CD14-positive monocyte (primary cell): ENCODE measurements around the gene HSCB. TPM values are rescaled to one million over a fixed set of nuclear protein-coding genes. Genes with fewer than 3 reads are reported as not detected.

Experiments used
- DNase-seq, 3 donors: peaks; one replicate each; pipeline ENCODE4 v3.0.0-alpha.2; 2011 to 2022
- H2AFZ ChIP-seq: 2 replicates; pipeline ENCODE4 v1.6.0; 2012; ENCODE audit warnings: mild to moderate bottlenecking, low read depth, low read length, inconsistent platforms; ENCODE audit not compliant: insufficient read depth, poor library complexity, severe bottlenecking
- H3K27ac ChIP-seq, 2 donors: 1 replicate in 1 of 2; 2 replicates in 1 of 2; pipeline ENCODE4 v1.5.1; 2012 to 2013; ENCODE audit warnings: low read length in 2 of 2, control low read depth in 1 of 2, inconsistent platforms in 1 of 2, low read depth in 1 of 2, mild to moderate bottlenecking in 1 of 2
- H3K27me3 ChIP-seq, 2 donors: one replicate each; pipeline versions ENCODE4 v1.6.0 to v1.6.1; 2011 to 2013; ENCODE audit warnings: low read length in 2 of 2; ENCODE audit not compliant: control insufficient read depth in 2 of 2, insufficient read depth in 2 of 2
- H3K36me3 ChIP-seq, 2 donors: replicated peaks in 1 of 2; 1 replicate in 1 of 2; 2 replicates in 1 of 2; pipeline versions ENCODE4 v1.5.1 to v1.6.1; 2012 to 2013; ENCODE audit warnings: low read length in 2 of 2, control low read depth in 1 of 2, inconsistent platforms in 1 of 2, mild to moderate bottlenecking in 1 of 2; ENCODE audit not compliant: insufficient read depth in 2 of 2, control insufficient read depth in 1 of 2
- H3K4me1 ChIP-seq, 2 donors: 1 replicate in 1 of 2; 2 replicates in 1 of 2; pipeline versions ENCODE4 v1.5.1 to v1.6.1; 2012 to 2013; ENCODE audit warnings: low read length in 2 of 2, control low read depth in 1 of 2, inconsistent platforms in 1 of 2, mild to moderate bottlenecking in 1 of 2, moderate library complexity in 1 of 2; ENCODE audit not compliant: insufficient read depth in 2 of 2, control insufficient read depth in 1 of 2
- H3K4me2 ChIP-seq: replicated peaks from 2 replicates; pipeline ENCODE3; 2012; ENCODE audit warnings: low read length, moderate library complexity, mild to moderate bottlenecking; ENCODE audit not compliant: poor library complexity, severe bottlenecking; ENCODE audit errors: extremely low read depth
- H3K4me3 ChIP-seq, 3 experiments: fragments of 200-600 bp in 1 of 3; sonication (generic) in 1 of 3; replicated peaks in 1 of 3; 1 replicate in 2 of 3; 2 replicates in 1 of 3; pipeline ENCODE4 v1.5.1; 2011 to 2013; ENCODE audit warnings: low read length in 3 of 3, mild to moderate bottlenecking in 3 of 3, control low read depth in 2 of 3, low read depth in 2 of 3, inconsistent platforms in 1 of 3, moderate library complexity in 1 of 3
- H3K79me2 ChIP-seq: 2 replicates; pipeline ENCODE4 v1.6.0; 2012; ENCODE audit warnings: mild to moderate bottlenecking, control low read depth, inconsistent platforms, low read length, moderate library complexity; ENCODE audit not compliant: insufficient read depth
- H3K9ac ChIP-seq: 2 replicates; pipeline ENCODE4 v1.6.0; 2017; ENCODE audit warnings: low read length, mild to moderate bottlenecking; ENCODE audit not compliant: insufficient read depth, poor library complexity, severe bottlenecking
- H3K9me3 ChIP-seq, 2 donors: replicated peaks in 1 of 2; 1 replicate in 1 of 2; 2 replicates in 1 of 2; pipeline versions ENCODE4 v1.5.1 to v1.6.1; 2012 to 2013; ENCODE audit warnings: low read length in 2 of 2, control low read depth in 1 of 2; ENCODE audit not compliant: control insufficient read depth in 1 of 2, insufficient read depth in 1 of 2
- H4K20me1 ChIP-seq: 2 replicates; pipeline ENCODE4 v1.6.0; 2012; ENCODE audit warnings: mild to moderate bottlenecking, low read length, control low read depth, moderate library complexity; ENCODE audit not compliant: insufficient read depth
- H3K27ac Mint-ChIP-seq, 7 donors: one replicate each; pipeline ENCODE4 v1.8.0; 2020; ENCODE audit warnings: mild to moderate bottlenecking in 7 of 7, mixed read lengths in 7 of 7, moderate library complexity in 6 of 7, inconsistent platforms in 2 of 7
- H3K27me3 Mint-ChIP-seq, 3 donors: one replicate each; pipeline ENCODE4 v1.8.0; 2021 to 2022; ENCODE audit warnings: low read depth in 3 of 3, mild to moderate bottlenecking in 3 of 3, mixed read lengths in 3 of 3, moderate library complexity in 3 of 3, inconsistent platforms in 1 of 3
- H3K36me3 Mint-ChIP-seq, 2 donors: one replicate each; pipeline ENCODE4 v1.8.0; 2020; ENCODE audit warnings: mixed read lengths in 2 of 2, inconsistent platforms in 1 of 2, mild to moderate bottlenecking in 1 of 2
- H3K4me1 Mint-ChIP-seq: one replicate; pipeline ENCODE4 v1.8.0; 2020; ENCODE audit warnings: mild to moderate bottlenecking, mixed read lengths
- H3K4me3 Mint-ChIP-seq, 2 donors: one replicate each; pipeline ENCODE4 v1.8.0; 2020; ENCODE audit warnings: mild to moderate bottlenecking in 2 of 2, mixed read lengths in 2 of 2, moderate library complexity in 1 of 2
- H3K9me3 Mint-ChIP-seq, 7 donors: one replicate each; pipeline ENCODE4 v1.8.0; 2020 to 2022; ENCODE audit warnings: mixed read lengths in 7 of 7, mild to moderate bottlenecking in 6 of 7, moderate library complexity in 6 of 7, inconsistent platforms in 2 of 7
- CTCF ChIP-seq: fragments of 200-600 bp; IDR thresholded peaks from one replicate; pipeline ENCODE4 v1.8.0; 2022; ENCODE audit warnings: antibody characterized with exemption, mild to moderate bottlenecking
- WGBS: methylation state at CpG from one replicate; pipeline ENCODE4 v1.1.5; 2013; ENCODE audit warnings: missing lambda C conversion rate; ENCODE audit not compliant: insufficient coverage; 5-methylcytosine and 5-hydroxymethylcytosine counted together
- intact Hi-C, 2 donors: fragments of 100-400 bp; cut with micrococcal nuclease; formaldehyde crosslinking; loops; one replicate each; pipeline versions ENCODE4 v1.15.0 to v1.15.1; 2023
- polyA plus RNA-seq, 3 donors: library from polyadenylated mRNA; depleted of rRNA in 1 of 3; unstranded in 2 of 3; stranded (reverse) in 1 of 3; fragments of 300-500 nt in 2 of 3; fragments of >200 nt in 1 of 3; fragmentation: Illumina TruSeq in 2 of 3; gene quantifications; 1 replicate in 2 of 3; 2 replicates in 1 of 3; pipeline ENCODE4 v1.2.3, GENCODE V29; 2012 to 2021

HSCB gene
- polyA plus RNA-seq, 3 donors, result 10.1 to 13.2 (median 10.3) TPM

- no peak overlapping the region for H3K4me3 Mint-ChIP-seq
- no peak for TF ChIP-seq CTCF
- intact Hi-C loops, result loop anchor here in 1 of 2 donors (10.0 kb wide), 1 partner anchor 55 kb away; no protein-coding TSS in a partner anchor
- peaks cover 16% of the 10 kb centered on the region for H3K4me1 Mint-ChIP-seq
- Histone ChIP-seq H3K27me3 (no peaks in the 10 kb centered on the region), H3K27ac (no peak overlapping the region), H3K4me1 (peaks cover 13 to 17% of the 10 kb centered on the region in 2 donors), H3K79me2 (peaks cover 20% of the 10 kb centered on the region), H3K4me3 (no peak overlapping the region), H3K36me3 (peaks cover 0 to 3% of the 10 kb centered on the region in 2 donors), H2AFZ (no peak overlapping the region), H3K9me3 (peaks cover 5% of the 10 kb centered on the region in 2 donors), H3K4me2 (no peak overlapping the region), H3K9ac (no peak overlapping the region), H4K20me1 (peaks cover 9% of the 10 kb centered on the region)
- H3K36me3 Mint-ChIP-seq, result peaks cover 2 to 3% of the 10 kb centered on the region in 2 donors
- H3K27me3 Mint-ChIP-seq, result peaks cover 0 to 6% (median 3%) of the 10 kb centered on the region in 3 donors
- peaks cover 0 to 10% (median 7%) of the 10 kb centered on the region in 7 donors for H3K9me3 Mint-ChIP-seq
- WGBS, result 98% methylated on average over 11 of the region's 14 CpGs
- H3K27ac Mint-ChIP-seq, result no peak overlapping the region
- DNase-seq, result no peak
Measured at GRCh38 chr22:28769394-28770085, 27.7 kb downstream of the HSCB start.

GRCh38 chr22:28771195-28771791 lies 29.5 kb downstream of the HSCB start:
- Histone ChIP-seq H3K9ac (no peak overlapping the region), H3K27ac (no peak overlapping the region), H3K36me3 (peaks cover 6 to 20% of the 10 kb centered on the region in 2 donors), H2AFZ (no peak overlapping the region), H3K27me3 (no peaks in the 10 kb centered on the region), H3K4me1 (peaks cover 17 to 19% of the 10 kb centered on the region in 2 donors), H3K79me2 (peaks cover 37% of the 10 kb centered on the region), H3K9me3 (peaks cover 5% of the 10 kb centered on the region in 2 donors), H3K4me3 (no peak overlapping the region), H4K20me1 (peaks cover 26% of the 10 kb centered on the region), H3K4me2 (no peak overlapping the region)
- intact Hi-C loops, result loop anchor here in 1 of 2 donors (10.0 kb wide), 1 partner anchor 54 kb away; no protein-coding TSS in a partner anchor
- H3K36me3 Mint-ChIP-seq, result peaks cover 14 to 20% of the 10 kb centered on the region in 2 donors
- peak overlapping the region in 2 of 7 donors; percentile 54 to 88 for H3K27ac Mint-ChIP-seq
- 100% methylated on average over 1 of the region's 5 CpGs for WGBS
- peaks cover 0 to 4% (median 2%) of the 10 kb centered on the region in 3 donors for H3K27me3 Mint-ChIP-seq
- H3K4me3 Mint-ChIP-seq, result no peak overlapping the region
- peaks cover 0 to 10% (median 7%) of the 10 kb centered on the region in 7 donors for H3K9me3 Mint-ChIP-seq
- DNase-seq, result no peak
- H3K4me1 Mint-ChIP-seq, result peaks cover 20% of the 10 kb centered on the region
- no peak for TF ChIP-seq CTCF
